Measurements from ENCODE around the gene BABAM2. TPM values are rescaled to one million over a fixed set of nuclear protein-coding genes. Genes with fewer than 3 reads are reported as not detected.
"Not testable (repeated sequence)": the region's sequence is repeated elsewhere in the genome, so short reads cannot be mapped to it uniquely, and the experiment has no call there.

Gene BABAM2
- total and polyA plus RNA-seq, 2 donors: 17.4 to 34.8 TPM

DNA sequence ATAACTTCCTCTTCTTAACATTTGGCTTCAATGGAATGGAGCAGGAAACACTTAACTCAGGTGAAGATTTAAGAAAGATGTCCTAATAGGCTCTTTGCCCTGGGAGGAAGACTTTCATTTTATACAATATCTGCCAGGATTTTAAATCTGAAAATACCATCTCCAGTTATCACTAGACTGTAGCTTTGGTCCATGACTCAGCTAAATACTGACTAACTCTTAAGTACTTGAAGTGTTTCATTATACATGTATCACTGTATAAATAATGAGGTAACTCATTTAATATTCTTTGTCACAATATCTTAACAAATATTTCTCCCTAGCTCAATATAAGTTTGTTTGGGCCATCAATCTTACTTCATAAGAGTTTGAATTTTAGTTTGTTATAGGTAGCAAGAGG is 35.1 kb upstream of the BABAM2 start:
- H3K36me3 ChIP-seq (ENCODE audit: control insufficient read depth in 2 of 2, insufficient read depth in 2 of 2, low read length in 1 of 2): no peaks in the 10 kb centered on the region
- H3K9me3 ChIP-seq (ENCODE audit: control insufficient read depth in 2 of 2, insufficient read depth in 1 of 2, low read length in 1 of 2): no peaks in the 10 kb centered on the region
- no peak for DNase-seq (ENCODE audit: low read depth in 6 of 9, low spot score in 9 of 9)
- no peak overlapping the region for H3K27ac ChIP-seq (ENCODE audit: low read depth in 1 of 2, low read length in 1 of 2)
- no peaks in the 10 kb centered on the region for H3K4me1 ChIP-seq (ENCODE audit: control insufficient read depth in 2 of 2, insufficient read depth in 2 of 2, low read length in 2 of 2)
- H3K4me3 ChIP-seq (ENCODE audit: low read length in 2 of 2): no peak overlapping the region
- no peaks in the 10 kb centered on the region for H3K27me3 ChIP-seq (ENCODE audit: control insufficient read depth in 2 of 2, insufficient read depth in 1 of 2, low read length in 1 of 2)

DNA sequence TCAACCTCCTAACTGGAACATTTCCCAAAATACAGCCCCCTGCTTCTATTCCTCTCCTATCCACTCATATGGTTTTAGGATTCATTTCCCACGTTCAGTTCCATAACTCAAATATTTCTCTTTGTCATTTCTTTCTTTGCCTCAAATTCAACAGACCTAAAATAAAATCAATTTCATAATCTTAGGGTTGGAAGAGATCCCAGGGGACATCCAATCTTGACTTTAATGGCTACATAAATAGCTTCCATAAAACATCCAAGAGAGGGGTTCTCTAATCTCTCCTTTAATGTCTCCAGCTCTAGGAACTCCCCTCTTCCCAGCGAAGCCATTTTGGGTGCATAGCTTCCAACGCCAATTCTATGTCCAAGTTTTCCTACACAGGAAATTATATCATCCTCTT is 34.1 kb upstream of the BABAM2 start:
- Histone ChIP-seq H3K9me3 (ENCODE audit: control insufficient read depth in 2 of 2, insufficient read depth in 1 of 2, low read length in 1 of 2) (no peaks in the 10 kb centered on the region), H3K4me1 (ENCODE audit: control insufficient read depth in 2 of 2, insufficient read depth in 2 of 2, low read length in 2 of 2) (no peaks in the 10 kb centered on the region), H3K27ac (ENCODE audit: low read depth in 1 of 2, low read length in 1 of 2) (no peak overlapping the region), H3K36me3 (ENCODE audit: control insufficient read depth in 2 of 2, insufficient read depth in 2 of 2, low read length in 1 of 2) (no peaks in the 10 kb centered on the region), H3K4me3 (ENCODE audit: low read length in 2 of 2) (no peak overlapping the region), H3K27me3 (ENCODE audit: control insufficient read depth in 2 of 2, insufficient read depth in 1 of 2, low read length in 1 of 2) (no peaks in the 10 kb centered on the region)
- WGBS: 94% methylated on average over 3 of the region's 3 CpGs
- no peak for DNase-seq (ENCODE audit: low read depth in 6 of 9, low spot score in 9 of 9)

DNA sequence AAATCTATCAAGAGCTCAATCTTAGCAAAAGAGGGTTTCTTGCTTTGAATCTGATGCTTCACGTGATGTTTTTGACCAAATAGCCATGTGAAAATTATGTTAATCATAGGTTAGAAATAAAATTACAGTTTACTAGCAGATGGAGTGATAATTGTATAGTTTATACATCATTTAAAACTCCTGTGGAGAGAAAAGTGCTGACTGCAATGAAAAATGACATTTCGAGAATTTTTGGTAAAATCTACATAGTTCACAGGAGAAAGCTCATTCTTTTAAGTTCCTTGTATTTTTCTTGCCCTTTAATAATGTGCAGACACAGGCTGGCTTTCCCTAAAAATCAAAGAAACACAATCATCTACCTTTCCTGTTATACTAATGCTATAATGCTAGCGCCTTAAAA is 33.6 kb upstream of the BABAM2 start:
- Histone ChIP-seq H3K9me3 (ENCODE audit: control insufficient read depth in 2 of 2, insufficient read depth in 1 of 2, low read length in 1 of 2) (no peaks in the 10 kb centered on the region), H3K27me3 (ENCODE audit: control insufficient read depth in 2 of 2, insufficient read depth in 1 of 2, low read length in 1 of 2) (no peaks in the 10 kb centered on the region), H3K27ac (ENCODE audit: low read depth in 1 of 2, low read length in 1 of 2) (no peak overlapping the region), H3K4me3 (ENCODE audit: low read length in 2 of 2) (no peak overlapping the region), H3K36me3 (ENCODE audit: control insufficient read depth in 2 of 2, insufficient read depth in 2 of 2, low read length in 1 of 2) (no peaks in the 10 kb centered on the region), H3K4me1 (ENCODE audit: control insufficient read depth in 2 of 2, insufficient read depth in 2 of 2, low read length in 2 of 2) (no peaks in the 10 kb centered on the region)
- DNase-seq (ENCODE audit: low read depth in 6 of 9, low spot score in 9 of 9): no peak
- 97% methylated on average over 3 of the region's 3 CpGs for WGBS

DNA sequence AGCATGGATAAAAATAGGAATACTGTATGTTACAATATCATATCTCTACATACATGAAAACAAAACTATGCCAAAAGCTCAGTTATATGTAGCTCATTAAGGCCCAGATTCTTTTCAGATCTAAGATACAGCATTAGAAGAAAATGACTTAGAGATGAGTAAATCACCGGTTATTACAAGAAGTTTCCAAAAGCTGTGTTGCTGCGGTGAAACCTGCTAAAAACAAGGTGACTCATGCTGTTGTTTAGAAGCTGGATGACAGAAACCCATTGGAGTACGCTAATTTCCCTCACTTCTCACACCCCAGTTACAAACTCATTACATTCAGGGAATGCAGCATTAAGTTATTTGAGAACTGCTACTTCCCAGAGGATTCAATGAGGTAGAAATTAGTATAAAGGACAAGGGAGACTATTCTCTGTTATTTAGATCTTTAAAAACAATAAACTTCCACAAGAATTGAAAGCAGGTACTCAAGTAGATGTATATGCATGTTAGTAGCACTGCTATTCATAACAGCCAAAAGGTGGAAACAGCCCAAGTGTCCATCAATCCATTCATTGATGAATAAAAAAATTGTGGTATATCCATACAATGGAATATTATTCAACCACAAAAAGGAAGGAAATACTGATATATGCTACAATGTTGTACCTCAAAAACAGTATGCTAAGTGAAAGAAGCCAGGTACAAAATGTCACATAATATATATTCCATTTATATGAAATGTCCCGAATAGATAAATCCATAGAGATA is 32.9 kb upstream of the BABAM2 start:
- Histone ChIP-seq H3K27ac (ENCODE audit: low read depth in 1 of 2, low read length in 1 of 2) (no peak overlapping the region), H3K27me3 (ENCODE audit: control insufficient read depth in 2 of 2, insufficient read depth in 1 of 2, low read length in 1 of 2) (no peaks in the 10 kb centered on the region), H3K4me3 (ENCODE audit: low read length in 2 of 2) (no peak overlapping the region), H3K9me3 (ENCODE audit: control insufficient read depth in 2 of 2, insufficient read depth in 1 of 2, low read length in 1 of 2) (no peaks in the 10 kb centered on the region), H3K4me1 (ENCODE audit: control insufficient read depth in 2 of 2, insufficient read depth in 2 of 2, low read length in 2 of 2) (no peaks in the 10 kb centered on the region), H3K36me3 (ENCODE audit: control insufficient read depth in 2 of 2, insufficient read depth in 2 of 2, low read length in 1 of 2) (no peaks in the 10 kb centered on the region)
- DNase-seq (ENCODE audit: low read depth in 6 of 9, low spot score in 9 of 9): no peak
- 96% methylated on average over 4 of the region's 4 CpGs for WGBS

DNA sequence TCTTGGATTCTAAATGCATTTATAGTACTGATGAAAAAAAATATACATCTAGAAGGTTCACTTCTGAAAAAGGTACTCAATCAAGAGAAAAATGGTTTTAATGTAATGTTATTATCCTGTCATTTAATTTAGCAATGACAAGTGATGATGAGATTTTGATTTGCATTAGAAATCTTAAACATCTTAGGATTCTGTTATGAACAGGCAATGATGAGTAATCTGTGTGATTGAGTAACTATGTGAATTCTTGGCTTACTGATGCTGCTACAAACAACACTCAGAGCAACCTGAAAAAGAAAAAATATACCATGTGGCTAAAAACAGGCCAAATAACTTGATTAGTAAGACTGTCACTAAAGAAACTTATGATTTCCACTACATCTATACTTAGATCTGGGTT is 30.4 kb upstream of the BABAM2 start:
- no peak overlapping the region for H3K4me3 ChIP-seq (ENCODE audit: low read length in 2 of 2)
- H3K27ac ChIP-seq (ENCODE audit: low read depth in 1 of 2, low read length in 1 of 2): no peak overlapping the region
- H3K4me1 ChIP-seq (ENCODE audit: control insufficient read depth in 2 of 2, insufficient read depth in 2 of 2, low read length in 2 of 2): no peaks in the 10 kb centered on the region
- no peaks in the 10 kb centered on the region for H3K9me3 ChIP-seq (ENCODE audit: control insufficient read depth in 2 of 2, insufficient read depth in 1 of 2, low read length in 1 of 2)
- no peaks in the 10 kb centered on the region for H3K36me3 ChIP-seq (ENCODE audit: control insufficient read depth in 2 of 2, insufficient read depth in 2 of 2, low read length in 1 of 2)
- no peaks in the 10 kb centered on the region for H3K27me3 ChIP-seq (ENCODE audit: control insufficient read depth in 2 of 2, insufficient read depth in 1 of 2, low read length in 1 of 2)
- no peak for DNase-seq (ENCODE audit: low read depth in 6 of 9, low spot score in 9 of 9)

DNA sequence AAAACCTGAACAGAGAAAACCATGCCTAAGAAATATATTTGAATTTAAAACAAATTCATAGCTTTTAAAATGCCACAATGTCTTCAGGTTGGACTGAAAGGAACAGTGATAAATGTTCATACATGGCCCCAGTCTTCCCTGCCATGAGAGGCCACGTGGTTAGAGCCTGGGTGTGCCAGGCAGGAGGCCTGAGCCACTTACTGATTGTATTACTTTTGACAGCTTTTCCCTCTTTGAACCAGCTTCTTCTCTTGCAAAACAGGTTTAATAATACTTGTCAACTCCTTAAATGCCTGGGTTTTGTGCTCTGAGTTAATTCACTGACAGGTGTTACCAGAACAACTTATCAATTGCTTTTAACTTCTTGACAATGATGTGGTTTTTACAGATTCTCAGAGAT is 27.4 kb upstream of the BABAM2 start:
- no peaks in the 10 kb centered on the region for H3K27me3 ChIP-seq (ENCODE audit: control insufficient read depth in 2 of 2, insufficient read depth in 1 of 2, low read length in 1 of 2)
- no peaks in the 10 kb centered on the region for H3K9me3 ChIP-seq (ENCODE audit: control insufficient read depth in 2 of 2, insufficient read depth in 1 of 2, low read length in 1 of 2)
- no peak for DNase-seq (ENCODE audit: low read depth in 6 of 9, low spot score in 9 of 9)
- H3K36me3 ChIP-seq (ENCODE audit: control insufficient read depth in 2 of 2, insufficient read depth in 2 of 2, low read length in 1 of 2): no peaks in the 10 kb centered on the region
- H3K27ac ChIP-seq (ENCODE audit: low read depth in 1 of 2, low read length in 1 of 2): no peak overlapping the region
- H3K4me3 ChIP-seq (ENCODE audit: low read length in 2 of 2): no peak overlapping the region
- no peaks in the 10 kb centered on the region for H3K4me1 ChIP-seq (ENCODE audit: control insufficient read depth in 2 of 2, insufficient read depth in 2 of 2, low read length in 2 of 2)
- 94% methylated on average over 1 of the region's 1 CpG for WGBS

DNA sequence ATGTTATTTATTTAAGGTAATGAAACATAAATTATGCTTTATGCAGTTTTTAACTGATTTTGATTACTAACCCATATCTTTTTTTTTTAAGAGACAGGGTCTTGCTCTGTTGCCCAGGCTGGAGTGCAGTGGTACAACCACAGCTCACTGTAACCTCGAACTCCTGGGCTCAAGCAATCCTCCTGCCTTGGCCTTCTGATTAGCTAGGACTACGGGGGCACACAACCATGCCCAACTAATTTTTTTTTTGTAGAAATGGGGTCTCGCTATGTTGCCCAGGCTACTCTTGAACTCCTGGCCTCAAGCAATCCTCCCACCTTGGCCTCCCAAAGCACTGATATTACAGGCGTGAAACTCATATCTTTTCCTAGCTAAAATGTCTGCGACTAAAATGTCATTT is 26.6 kb upstream of the BABAM2 start:
- not testable (repeated sequence) for H3K27me3 ChIP-seq (ENCODE audit: control insufficient read depth in 2 of 2, insufficient read depth in 1 of 2, low read length in 1 of 2); H3K9me3 ChIP-seq (ENCODE audit: control insufficient read depth in 2 of 2, insufficient read depth in 1 of 2, low read length in 1 of 2); DNase-seq (ENCODE audit: low read depth in 6 of 9, low spot score in 9 of 9); H3K4me1 ChIP-seq (ENCODE audit: control insufficient read depth in 2 of 2, insufficient read depth in 2 of 2, low read length in 2 of 2); H3K4me3 ChIP-seq (ENCODE audit: low read length in 2 of 2); H3K36me3 ChIP-seq (ENCODE audit: control insufficient read depth in 2 of 2, insufficient read depth in 2 of 2, low read length in 1 of 2); H3K27ac ChIP-seq (ENCODE audit: low read depth in 1 of 2, low read length in 1 of 2)
- 97% methylated on average over 5 of the region's 5 CpGs for WGBS

DNA sequence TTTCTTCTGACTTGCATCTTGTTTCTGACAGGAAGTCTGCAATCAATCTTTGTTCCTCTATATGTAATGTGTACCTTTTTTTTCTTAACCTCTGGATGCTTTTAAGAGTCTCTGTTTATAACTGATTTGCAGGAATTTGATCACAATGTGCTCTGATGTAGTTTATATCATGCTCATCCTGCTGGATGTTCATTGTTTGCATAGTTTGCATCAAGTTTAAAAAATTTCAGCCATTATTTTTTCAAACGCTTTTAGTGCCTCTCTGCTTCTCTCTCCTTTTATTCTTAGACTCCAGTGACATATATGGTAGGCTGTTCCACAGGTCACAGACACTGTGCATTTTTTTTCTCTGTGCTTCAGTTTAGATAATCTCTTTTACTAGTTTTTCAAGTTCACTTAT is 24.3 kb upstream of the BABAM2 start:
- no peak overlapping the region for H3K4me3 ChIP-seq (ENCODE audit: low read length in 2 of 2)
- no peak for DNase-seq (ENCODE audit: low read depth in 6 of 9, low spot score in 9 of 9)
- H3K9me3 ChIP-seq (ENCODE audit: control insufficient read depth in 2 of 2, insufficient read depth in 1 of 2, low read length in 1 of 2): no peaks in the 10 kb centered on the region
- no peaks in the 10 kb centered on the region for H3K36me3 ChIP-seq (ENCODE audit: control insufficient read depth in 2 of 2, insufficient read depth in 2 of 2, low read length in 1 of 2)
- H3K27ac ChIP-seq (ENCODE audit: low read depth in 1 of 2, low read length in 1 of 2): no peak overlapping the region
- 94% methylated on average over 1 of the region's 1 CpG for WGBS
- H3K27me3 ChIP-seq (ENCODE audit: control insufficient read depth in 2 of 2, insufficient read depth in 1 of 2, low read length in 1 of 2): no peaks in the 10 kb centered on the region
- H3K4me1 ChIP-seq (ENCODE audit: control insufficient read depth in 2 of 2, insufficient read depth in 2 of 2, low read length in 2 of 2): no peaks in the 10 kb centered on the region

DNA sequence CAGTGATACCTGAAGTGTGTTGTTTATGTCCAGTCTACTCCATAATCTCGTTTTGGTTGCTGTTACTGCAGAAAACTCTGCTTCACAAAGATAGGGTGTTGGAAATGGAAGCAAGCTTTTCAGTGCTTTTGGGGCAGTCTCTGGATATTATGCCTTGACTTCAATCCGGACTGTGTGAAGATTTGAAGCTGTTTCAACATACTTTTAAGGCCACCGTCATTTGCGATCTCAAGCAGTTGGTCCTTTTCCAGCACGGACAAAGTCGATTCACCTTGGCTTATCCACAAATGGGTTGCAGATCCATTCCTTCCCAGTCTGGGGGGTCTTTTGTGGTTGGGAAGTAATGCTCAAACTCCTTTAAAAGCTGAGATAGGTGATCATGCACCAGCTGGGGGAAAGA is 20.8 kb upstream of the BABAM2 start:
- Histone ChIP-seq H3K27ac (ENCODE audit: low read depth in 1 of 2, low read length in 1 of 2) (no peak overlapping the region), H3K36me3 (ENCODE audit: control insufficient read depth in 2 of 2, insufficient read depth in 2 of 2, low read length in 1 of 2) (no peaks in the 10 kb centered on the region), H3K9me3 (ENCODE audit: control insufficient read depth in 2 of 2, insufficient read depth in 1 of 2, low read length in 1 of 2) (no peaks in the 10 kb centered on the region), H3K4me3 (ENCODE audit: low read length in 2 of 2) (no peak overlapping the region), H3K4me1 (ENCODE audit: control insufficient read depth in 2 of 2, insufficient read depth in 2 of 2, low read length in 2 of 2) (no peaks in the 10 kb centered on the region), H3K27me3 (ENCODE audit: control insufficient read depth in 2 of 2, insufficient read depth in 1 of 2, low read length in 1 of 2) (no peaks in the 10 kb centered on the region)
- DNase-seq (ENCODE audit: low read depth in 6 of 9, low spot score in 9 of 9): no peak
- 96% methylated on average over 6 of the region's 6 CpGs for WGBS

DNA sequence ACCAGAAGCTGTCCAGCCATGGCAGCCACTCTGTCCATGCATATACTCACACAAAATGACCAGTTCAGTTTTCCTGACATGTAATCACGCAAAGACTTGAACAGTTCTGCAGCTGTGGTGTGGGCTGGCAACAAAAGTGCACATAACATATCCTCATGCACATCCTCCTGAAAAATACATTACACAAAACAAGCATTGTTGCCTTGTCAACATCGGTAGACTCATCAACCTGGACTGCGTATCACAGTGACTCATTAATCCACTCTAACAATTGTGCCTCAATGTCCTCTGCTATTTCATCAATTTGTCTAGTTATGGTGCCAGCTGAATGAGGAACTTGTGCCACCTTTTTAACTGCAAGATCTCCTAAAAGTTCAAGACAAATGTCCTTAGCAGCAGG is 19.8 kb upstream of the BABAM2 start:
- Histone ChIP-seq H3K27ac (ENCODE audit: low read depth in 1 of 2, low read length in 1 of 2) (no peak overlapping the region), H3K9me3 (ENCODE audit: control insufficient read depth in 2 of 2, insufficient read depth in 1 of 2, low read length in 1 of 2) (no peaks in the 10 kb centered on the region), H3K4me1 (ENCODE audit: control insufficient read depth in 2 of 2, insufficient read depth in 2 of 2, low read length in 2 of 2) (no peaks in the 10 kb centered on the region), H3K36me3 (ENCODE audit: control insufficient read depth in 2 of 2, insufficient read depth in 2 of 2, low read length in 1 of 2) (no peaks in the 10 kb centered on the region), H3K4me3 (ENCODE audit: low read length in 2 of 2) (no peak overlapping the region), H3K27me3 (ENCODE audit: control insufficient read depth in 2 of 2, insufficient read depth in 1 of 2, low read length in 1 of 2) (no peaks in the 10 kb centered on the region)
- DNase-seq (ENCODE audit: low read depth in 6 of 9, low spot score in 9 of 9): no peak
- WGBS: 99% methylated on average over 3 of the region's 3 CpGs
